ENCODE data around the gene APBB1IP.
"Not testable (repeated sequence)": the region's sequence is repeated elsewhere in the genome, so short reads cannot be mapped to it uniquely, and the experiment has no call there.

APBB1IP gene

GRCh38 chr10:26437637-26438461 lies at the start of gene APBB1IP:
Gene APBB1IP, plus strand, starts transcription at chr10:26438341. Its CDS starts 53,986 bp downstream, at chr10:26492327.
- no peak for DNase-seq

GRCh38 chr10:26389533-26389932 lies 48.6 kb upstream of the APBB1IP start:
- DNase-seq: no peak

- DNase-seq: no peak
These were observed 46.1 kb upstream of the APBB1IP start for GRCh38 chr10:26391701-26392695.

- DNase-seq: not testable (repeated sequence)
These were observed 39.8 kb upstream of the APBB1IP start for GRCh38 chr10:26398353-26398752.

- no peak for DNase-seq
These were observed 30.7 kb upstream of the APBB1IP start for GRCh38 chr10:26407406-26407969.

- no peak for DNase-seq
These were observed 29.2 kb upstream of the APBB1IP start for GRCh38 chr10:26408858-26409494.

- DNase-seq: no peak
These were observed 27.8 kb upstream of the APBB1IP start for GRCh38 chr10:26410356-26410755.

GRCh38 chr10:26412932-26413331 lies 25.2 kb upstream of the APBB1IP start:
- DNase-seq: no peak

GRCh38 chr10:26413375-26413774 lies 24.8 kb upstream of the APBB1IP start:
- no peak for DNase-seq

- DNase-seq: no peak
These were observed 21.0 kb upstream of the APBB1IP start for GRCh38 chr10:26417136-26417535.

GRCh38 chr10:26422977-26423376 lies 15.2 kb upstream of the APBB1IP start:
- DNase-seq: no peak

GRCh38 chr10:26423722-26424121 lies 14.4 kb upstream of the APBB1IP start:
- DNase-seq: no peak

- DNase-seq: no peak
These were observed 7.4 kb upstream of the APBB1IP start for GRCh38 chr10:26430641-26431163.

- DNase-seq: no peak
These were observed 5.2 kb upstream of the APBB1IP start for GRCh38 chr10:26432938-26433337.

GRCh38 chr10:26435852-26436251 lies 2.3 kb upstream of the APBB1IP start:
- no peak for DNase-seq

- DNase-seq: no peak
These were observed 1.3 kb upstream of the APBB1IP start for GRCh38 chr10:26436848-26437247.

GRCh38 chr10:26438534-26439341 lies 597 bp downstream of the APBB1IP start:
- no peak for DNase-seq

- no peak for DNase-seq
These were observed 1.4 kb downstream of the APBB1IP start for GRCh38 chr10:26439406-26440087.

- DNase-seq: no peak
These were observed 1.9 kb downstream of the APBB1IP start for GRCh38 chr10:26440088-26440470.

GRCh38 chr10:26441491-26442214 lies 3.5 kb downstream of the APBB1IP start:
- no peak for DNase-seq
